HepG2 (cell line): ENCODE measurements around the gene NOVA2. TPM values are rescaled to one million over a fixed set of nuclear protein-coding genes. Genes with fewer than 3 reads are reported as not detected.

ENCODE experiments used
- IRX3 ChIP-seq: sonication (generic); formaldehyde crosslinking; IDR thresholded peaks from 2 replicates; pipeline ENCODE4 v1.8.1; 2023; ENCODE audit warnings: mild to moderate bottlenecking, low read depth, missing genetic modification reagents, borderline replicate concordance
- KLF15 ChIP-seq: sonication (generic); formaldehyde crosslinking; IDR thresholded peaks from 2 replicates; pipeline ENCODE4 v1.8.1; 2023; ENCODE audit warnings: borderline replicate concordance, mild to moderate bottlenecking, inconsistent platforms, missing genetic modification reagents, mixed read lengths
- KMT2A ChIP-seq: sonication (generic); formaldehyde crosslinking; IDR thresholded peaks from 2 replicates; pipeline ENCODE4 v1.4.0; 2020; ENCODE audit warnings: missing genetic modification reagents
- MTA1 ChIP-seq: sonication (generic); formaldehyde crosslinking; IDR thresholded peaks from 2 replicates; pipeline ENCODE4 v1.4.0; 2020; ENCODE audit warnings: missing genetic modification reagents, mild to moderate bottlenecking, borderline replicate concordance
- REPIN1 ChIP-seq: sonication (generic); formaldehyde crosslinking; IDR thresholded peaks from 2 replicates; pipeline ENCODE4 v1.8.0; 2022; ENCODE audit warnings: missing genetic modification reagents, low read depth, mild to moderate bottlenecking, borderline replicate concordance
- SMARCC2 ChIP-seq: fragments of 450-650 bp; IDR thresholded peaks from 2 replicates; pipeline ENCODE4 v1.6.1; 2017; ENCODE audit warnings: antibody characterized with exemption, mild to moderate bottlenecking
- STAG1 ChIP-seq: sonication (generic); formaldehyde crosslinking; IDR thresholded peaks from 2 replicates; pipeline ENCODE4 v1.4.0; 2020; ENCODE audit warnings: missing genetic modification reagents
- TCF7L2 ChIP-seq: IDR thresholded peaks from 2 replicates; pipeline ENCODE4 v1.6.1; 2011; ENCODE audit warnings: mild to moderate bottlenecking, low read depth, low read length, moderate library complexity
- THAP9 ChIP-seq: sonication (generic); formaldehyde crosslinking; IDR thresholded peaks from 2 replicates; pipeline ENCODE4; 2020; ENCODE audit warnings: missing genetic modification reagents, mild to moderate bottlenecking, borderline replicate concordance
- U2AF2 ChIP-seq: fragments of 200-400 bp; formaldehyde crosslinking; IDR thresholded peaks from 2 replicates; pipeline ENCODE4 v1.6.1; 2017; ENCODE audit warnings: low read depth, mild to moderate bottlenecking, low read length
- ZFP36 ChIP-seq: fragments of 150-350 bp; IDR thresholded peaks from 2 replicates; pipeline ENCODE4 v1.6.1; 2018; ENCODE audit warnings: borderline replicate concordance, low read length, low read depth; ENCODE audit not compliant: partially characterized antibody
- ZNF124 ChIP-seq: sonication (generic); formaldehyde crosslinking; IDR thresholded peaks from 2 replicates; pipeline ENCODE4 v1.4.0; 2020; ENCODE audit warnings: missing genetic modification reagents
- ZNF343 ChIP-seq: sonication (generic); formaldehyde crosslinking; IDR thresholded peaks from 2 replicates; pipeline ENCODE4 v1.4.0; 2020; ENCODE audit warnings: mild to moderate bottlenecking, missing genetic modification reagents
- ZNF530 ChIP-seq: sonication (generic); formaldehyde crosslinking; IDR thresholded peaks from 2 replicates; pipeline ENCODE4 v1.5.0; 2020; ENCODE audit warnings: low read depth, mild to moderate bottlenecking, missing genetic modification reagents
- ZNF550 ChIP-seq: sonication (generic); formaldehyde crosslinking; IDR thresholded peaks from 2 replicates; pipeline ENCODE4 v1.4.0; 2020; ENCODE audit warnings: mild to moderate bottlenecking, missing genetic modification reagents, borderline replicate concordance
- ZNF605 ChIP-seq: sonication (generic); formaldehyde crosslinking; IDR thresholded peaks from 2 replicates; pipeline ENCODE4 v1.8.0; 2022; ENCODE audit warnings: mild to moderate bottlenecking, missing genetic modification reagents
- ZNF768 ChIP-seq: sonication (generic); formaldehyde crosslinking; IDR thresholded peaks from 2 replicates; pipeline ENCODE4 v1.4.0; 2020; ENCODE audit warnings: missing genetic modification reagents
- ZNF777 ChIP-seq: sonication (generic); formaldehyde crosslinking; IDR thresholded peaks from 2 replicates; pipeline ENCODE4 v1.4.0; 2020; ENCODE audit warnings: missing genetic modification reagents
- polyA plus RNA-seq, 8 experiments: library from polyadenylated mRNA; depleted of rRNA in 3 of 8; stranded (reverse) in 7 of 8; unstranded in 1 of 8; fragments of >200 nt; fragmentation: Illumina TruSeq in 4 of 8; extraction: Trizol in 4 of 8; gene quantifications; 2 replicates each; pipeline versions ENCODE4 v1.2.1 to v1.2.3, GENCODE V29; 2011 to 2016; ENCODE audit warnings: low read depth in 4 of 8, missing spikeins in 1 of 8, mixed read lengths in 1 of 8; ENCODE audit not compliant: insufficient read depth in 1 of 8
- total RNA-seq, 5 experiments: library from RNA; depleted of rRNA; stranded (reverse); fragments of >200 nt; fragmentation: Illumina TruSeq; extraction: Trizol; gene quantifications; 2 replicates each; pipeline ENCODE4 v1.2.3, GENCODE V29; 2016; ENCODE audit warnings: low read depth in 1 of 5
- TF ChIP-seq, protein P1 (sequence below): sonication (generic); formaldehyde crosslinking; IDR thresholded peaks from 2 replicates; pipeline ENCODE4 v1.4.0; 2020; ENCODE audit warnings: low read depth, mild to moderate bottlenecking, missing genetic modification reagents
- TF ChIP-seq, protein P2 (sequence below): sonication (generic); formaldehyde crosslinking; IDR thresholded peaks from 2 replicates; pipeline ENCODE4 v1.8.0; 2022; ENCODE audit warnings: mild to moderate bottlenecking, missing genetic modification reagents, moderate library complexity
- TF ChIP-seq, protein P3 (sequence below): sonication (generic); formaldehyde crosslinking; IDR thresholded peaks from 2 replicates; pipeline ENCODE4 v1.4.0; 2020; ENCODE audit warnings: missing genetic modification reagents

NOVA2 gene
- total and polyA plus RNA-seq, 2 of the 13 experiments (the other 11 are each of a cell fraction or from before 2014, with no cell fraction given): not detected

- peak; percentile 9; the same call in 1 of the 2 replicates for TF ChIP-seq ZNF605 (CRISPR knock-in tag)
- no peak for TF ChIP-seq ZFP36
- TF ChIP-seq THAP9 (CRISPR knock-in tag): no peak
- TF ChIP-seq, protein P1, sequence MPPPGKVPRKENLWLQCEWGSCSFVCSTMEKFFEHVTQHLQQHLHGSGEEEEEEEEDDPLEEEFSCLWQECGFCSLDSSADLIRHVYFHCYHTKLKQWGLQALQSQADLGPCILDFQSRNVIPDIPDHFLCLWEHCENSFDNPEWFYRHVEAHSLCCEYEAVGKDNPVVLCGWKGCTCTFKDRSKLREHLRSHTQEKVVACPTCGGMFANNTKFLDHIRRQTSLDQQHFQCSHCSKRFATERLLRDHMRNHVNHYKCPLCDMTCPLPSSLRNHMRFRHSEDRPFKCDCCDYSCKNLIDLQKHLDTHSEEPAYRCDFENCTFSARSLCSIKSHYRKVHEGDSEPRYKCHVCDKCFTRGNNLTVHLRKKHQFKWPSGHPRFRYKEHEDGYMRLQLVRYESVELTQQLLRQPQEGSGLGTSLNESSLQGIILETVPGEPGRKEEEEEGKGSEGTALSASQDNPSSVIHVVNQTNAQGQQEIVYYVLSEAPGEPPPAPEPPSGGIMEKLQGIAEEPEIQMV (CRISPR knock-in tag): no peak
- no peak for TF ChIP-seq SMARCC2
- TF ChIP-seq U2AF2: no peak
- 0 out of 2 replicates have a peak, but pooled peaks have one; percentile 2 for TF ChIP-seq IRX3
- 0 out of 2 replicates have a peak, but pooled peaks have one; percentile 34 for TF ChIP-seq KLF15
- TF ChIP-seq STAG1 (CRISPR knock-in tag): peak; percentile 6; the same call in 1 of the 2 replicates
- TF ChIP-seq, protein P2, sequence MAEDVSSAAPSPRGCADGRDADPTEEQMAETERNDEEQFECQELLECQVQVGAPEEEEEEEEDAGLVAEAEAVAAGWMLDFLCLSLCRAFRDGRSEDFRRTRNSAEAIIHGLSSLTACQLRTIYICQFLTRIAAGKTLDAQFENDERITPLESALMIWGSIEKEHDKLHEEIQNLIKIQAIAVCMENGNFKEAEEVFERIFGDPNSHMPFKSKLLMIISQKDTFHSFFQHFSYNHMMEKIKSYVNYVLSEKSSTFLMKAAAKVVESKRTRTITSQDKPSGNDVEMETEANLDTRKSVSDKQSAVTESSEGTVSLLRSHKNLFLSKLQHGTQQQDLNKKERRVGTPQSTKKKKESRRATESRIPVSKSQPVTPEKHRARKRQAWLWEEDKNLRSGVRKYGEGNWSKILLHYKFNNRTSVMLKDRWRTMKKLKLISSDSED (CRISPR knock-in tag): no peak
- no peak for TF ChIP-seq KMT2A (CRISPR knock-in tag)
- no peak for TF ChIP-seq ZNF530 (CRISPR knock-in tag)
- TF ChIP-seq MTA1: no peak
- TF ChIP-seq ZNF343 (CRISPR knock-in tag): no peak
- peak; percentile 97 for TF ChIP-seq ZNF777 (CRISPR knock-in tag)
- TF ChIP-seq REPIN1 (CRISPR knock-in tag): 0 out of 2 replicates have a peak, but pooled peaks have one; percentile 5
- TF ChIP-seq TCF7L2: no peak
- TF ChIP-seq ZNF768 (CRISPR knock-in tag): no peak
- TF ChIP-seq, protein P3, sequence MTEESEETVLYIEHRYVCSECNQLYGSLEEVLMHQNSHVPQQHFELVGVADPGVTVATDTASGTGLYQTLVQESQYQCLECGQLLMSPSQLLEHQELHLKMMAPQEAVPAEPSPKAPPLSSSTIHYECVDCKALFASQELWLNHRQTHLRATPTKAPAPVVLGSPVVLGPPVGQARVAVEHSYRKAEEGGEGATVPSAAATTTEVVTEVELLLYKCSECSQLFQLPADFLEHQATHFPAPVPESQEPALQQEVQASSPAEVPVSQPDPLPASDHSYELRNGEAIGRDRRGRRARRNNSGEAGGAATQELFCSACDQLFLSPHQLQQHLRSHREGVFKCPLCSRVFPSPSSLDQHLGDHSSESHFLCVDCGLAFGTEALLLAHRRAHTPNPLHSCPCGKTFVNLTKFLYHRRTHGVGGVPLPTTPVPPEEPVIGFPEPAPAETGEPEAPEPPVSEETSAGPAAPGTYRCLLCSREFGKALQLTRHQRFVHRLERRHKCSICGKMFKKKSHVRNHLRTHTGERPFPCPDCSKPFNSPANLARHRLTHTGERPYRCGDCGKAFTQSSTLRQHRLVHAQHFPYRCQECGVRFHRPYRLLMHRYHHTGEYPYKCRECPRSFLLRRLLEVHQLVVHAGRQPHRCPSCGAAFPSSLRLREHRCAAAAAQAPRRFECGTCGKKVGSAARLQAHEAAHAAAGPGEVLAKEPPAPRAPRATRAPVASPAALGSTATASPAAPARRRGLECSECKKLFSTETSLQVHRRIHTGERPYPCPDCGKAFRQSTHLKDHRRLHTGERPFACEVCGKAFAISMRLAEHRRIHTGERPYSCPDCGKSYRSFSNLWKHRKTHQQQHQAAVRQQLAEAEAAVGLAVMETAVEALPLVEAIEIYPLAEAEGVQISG (CRISPR knock-in tag): peak; percentile 86
- TF ChIP-seq ZNF550: no peak
- no peak for TF ChIP-seq ZNF124
Observed at GRCh38 chr19:45885556-45886426, 87.9 kb downstream of the NOVA2 start, which contains the start of gene IRF2BP1 (continued).
